Ramos (cell line): Measurements from ENCODE around the gene PAX5.

Experiments
- in situ Hi-C: fragments of 300-500 bp; cut with MboI; formaldehyde crosslinking; loops from one replicate; pipeline ENCODE4 v1.14.3; 2022; ENCODE audit warnings: low sequenced_read_pairs; ENCODE audit not compliant: unreplicated experiment

Gene PAX5

DNA sequence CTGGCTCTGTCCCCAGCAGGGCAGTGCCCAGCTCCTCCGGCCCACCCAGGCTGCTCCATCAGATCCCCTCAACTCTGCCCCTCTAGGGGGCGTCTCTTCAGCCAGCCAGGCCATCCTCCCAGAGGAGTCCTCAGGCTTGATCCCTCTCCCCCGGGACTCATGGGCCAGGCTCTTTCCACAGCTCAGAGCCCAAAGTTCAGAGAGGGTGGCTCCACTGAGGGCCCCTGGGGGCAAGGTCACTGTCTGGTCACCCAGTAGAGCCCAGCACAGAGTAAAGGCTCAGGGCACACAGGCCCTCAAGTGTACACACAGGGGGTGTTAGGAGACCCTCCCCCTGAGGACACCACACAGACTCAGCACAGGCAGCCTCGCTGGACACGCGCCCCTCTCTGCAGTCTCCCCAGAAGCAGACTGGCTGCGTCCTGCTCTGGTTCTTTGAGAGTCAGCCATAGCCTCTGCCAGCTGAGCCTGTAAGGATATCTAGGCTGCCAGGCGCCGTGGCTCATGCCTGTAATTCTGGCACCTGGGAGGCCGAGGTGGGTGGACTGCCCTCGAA, 64.8 kb downstream of the PAX5 start:
- in situ Hi-C loops, result no loop called here

DNA sequence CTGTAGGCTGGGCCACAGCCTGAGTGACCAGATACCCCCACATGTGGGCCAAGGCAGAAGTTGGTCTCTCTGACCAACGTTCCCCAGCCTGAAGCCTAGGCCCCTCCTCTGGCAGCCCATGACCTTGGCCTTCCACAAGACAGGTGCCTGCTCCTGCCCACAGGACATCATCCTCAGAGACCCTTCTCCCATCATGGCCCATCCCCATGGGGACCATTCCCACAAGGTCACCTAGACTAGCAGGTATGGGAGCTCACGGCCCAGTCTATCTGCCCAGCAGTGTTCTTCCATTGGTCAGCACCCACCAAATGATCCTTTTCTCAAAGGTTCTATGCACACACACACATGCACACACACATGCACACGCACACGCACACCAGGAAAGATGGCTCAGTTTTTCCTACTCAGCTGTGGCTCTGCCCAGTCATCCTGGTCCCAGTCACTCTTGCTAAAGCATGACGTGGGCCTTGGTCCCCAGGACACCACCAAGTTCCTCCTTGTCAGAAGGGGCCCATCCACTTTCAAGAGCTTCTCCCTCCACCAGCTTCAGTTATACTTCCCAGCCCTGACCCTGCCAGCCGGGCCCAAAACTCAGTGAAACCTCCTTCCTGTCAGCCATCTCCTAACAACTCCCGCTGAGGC, 65.4 kb downstream of the PAX5 start:
- in situ Hi-C loops, result no loop called here

DNA sequence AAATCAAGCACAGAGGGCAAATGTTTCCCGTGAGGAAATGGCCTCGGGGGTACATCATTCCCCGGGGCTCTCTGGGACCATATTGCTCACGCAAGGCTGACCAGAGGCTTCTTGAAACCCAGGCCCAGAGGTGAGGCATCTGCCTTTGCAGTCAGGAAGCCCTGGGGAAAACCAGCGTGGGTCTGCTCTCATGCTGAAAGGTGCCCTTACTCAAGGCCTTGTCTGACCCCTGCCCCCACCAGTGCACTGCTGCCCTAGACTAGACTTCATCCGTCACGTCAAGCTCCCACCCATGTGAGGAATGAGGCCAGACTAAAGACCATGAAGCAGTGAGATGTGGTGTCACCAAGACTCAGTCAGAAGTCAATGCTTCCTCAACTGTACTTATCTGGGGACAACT, 66.1 kb downstream of the PAX5 start:
- in situ Hi-C loops, result no loop called here

DNA sequence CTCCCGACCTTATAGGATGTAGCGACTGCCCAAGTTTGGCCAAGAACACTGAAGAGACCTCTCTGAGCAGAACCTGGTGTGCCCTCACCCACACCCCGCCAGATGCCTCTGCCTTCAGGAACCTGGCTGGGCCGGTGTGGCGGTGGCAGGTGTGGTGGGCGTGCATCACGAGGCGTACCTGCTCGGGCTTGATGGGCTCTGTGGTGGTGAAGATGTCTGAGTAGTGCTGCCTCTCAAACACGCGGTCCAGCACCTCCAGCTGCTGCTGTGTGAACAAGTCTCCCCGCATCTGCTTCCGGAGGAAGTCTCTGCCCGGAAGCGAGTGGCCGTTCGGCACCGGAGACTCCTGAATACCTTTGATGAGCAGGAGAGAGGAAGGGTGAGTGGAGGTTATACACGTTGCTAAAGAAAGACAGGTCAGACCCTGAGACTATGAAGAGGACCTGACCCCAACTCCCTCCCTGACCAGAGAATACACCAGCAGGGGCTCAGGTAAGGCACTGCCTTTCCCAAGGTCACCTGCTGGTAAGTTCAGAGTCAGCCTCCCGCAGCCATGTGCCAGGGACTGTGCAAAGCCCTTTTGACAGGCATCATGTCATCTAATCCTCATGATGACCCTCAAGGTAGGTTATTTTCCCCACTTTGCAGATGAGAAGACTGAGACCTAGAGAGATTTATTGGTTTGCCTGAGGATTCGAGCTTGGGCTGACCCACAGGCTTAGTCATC, 67.5 kb downstream of the PAX5 start:
- in situ Hi-C loops, result no loop called here

DNA sequence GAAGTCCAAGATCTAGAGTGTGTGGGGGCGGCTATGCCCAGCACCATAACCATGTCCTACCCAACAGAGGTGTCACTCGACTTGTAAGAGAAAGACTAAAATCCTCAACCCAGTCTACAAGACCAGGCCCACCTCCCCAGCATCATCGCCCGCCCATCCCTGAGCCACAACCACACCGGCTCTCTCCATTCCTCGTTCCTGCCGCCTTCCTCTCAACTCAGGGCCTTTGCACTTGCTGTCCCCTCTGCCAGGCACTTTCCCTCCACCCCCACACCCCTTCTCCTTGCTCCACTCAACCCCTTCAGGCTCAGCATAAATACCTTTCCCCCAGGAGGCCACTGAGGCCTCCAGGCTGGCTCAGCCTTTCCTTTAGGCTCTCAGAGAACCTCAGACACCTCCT, 69.3 kb downstream of the PAX5 start:
- in situ Hi-C loops, result no loop called here

DNA sequence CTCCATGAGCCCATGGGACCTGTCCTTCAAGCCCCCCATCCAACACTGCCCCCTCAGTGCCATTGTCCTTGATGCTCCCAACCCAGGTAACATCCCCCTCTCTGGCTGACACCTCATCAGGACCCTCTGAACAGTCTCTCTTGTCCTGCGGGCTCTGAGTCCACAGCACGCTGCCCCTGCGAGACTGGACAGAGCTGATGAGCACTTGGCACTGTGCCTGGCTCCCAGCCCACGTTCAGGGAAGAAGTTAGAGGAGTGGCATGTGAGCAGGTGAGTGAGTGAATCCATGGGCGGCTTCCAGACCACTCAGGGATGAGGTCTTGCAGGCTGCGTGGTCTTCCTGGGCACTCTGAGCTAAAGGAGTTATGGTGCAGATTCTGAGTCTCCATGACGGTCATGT, 70.7 kb downstream of the PAX5 start:
- in situ Hi-C loops, result no loop called here

DNA sequence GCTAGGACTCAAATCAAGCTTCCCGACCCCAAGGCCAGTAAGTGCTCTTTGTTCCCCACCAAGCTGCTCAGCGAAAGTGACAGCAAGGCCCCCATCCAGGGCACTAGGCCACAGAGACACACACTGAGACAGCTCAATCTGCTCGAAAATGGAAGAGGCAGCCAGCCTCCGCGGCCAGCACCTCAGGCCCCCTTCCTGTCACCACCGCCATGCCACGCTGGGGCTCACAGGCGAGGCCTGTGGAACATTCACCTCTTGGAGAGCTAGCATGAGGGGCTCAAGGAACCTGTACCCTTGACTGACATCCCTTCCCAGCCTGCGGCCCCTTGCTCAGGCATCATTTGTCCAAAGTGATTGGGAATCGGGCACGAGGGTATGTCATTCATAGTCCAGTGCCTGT, 71.4 kb downstream of the PAX5 start:
- in situ Hi-C loops, result no loop called here

DNA sequence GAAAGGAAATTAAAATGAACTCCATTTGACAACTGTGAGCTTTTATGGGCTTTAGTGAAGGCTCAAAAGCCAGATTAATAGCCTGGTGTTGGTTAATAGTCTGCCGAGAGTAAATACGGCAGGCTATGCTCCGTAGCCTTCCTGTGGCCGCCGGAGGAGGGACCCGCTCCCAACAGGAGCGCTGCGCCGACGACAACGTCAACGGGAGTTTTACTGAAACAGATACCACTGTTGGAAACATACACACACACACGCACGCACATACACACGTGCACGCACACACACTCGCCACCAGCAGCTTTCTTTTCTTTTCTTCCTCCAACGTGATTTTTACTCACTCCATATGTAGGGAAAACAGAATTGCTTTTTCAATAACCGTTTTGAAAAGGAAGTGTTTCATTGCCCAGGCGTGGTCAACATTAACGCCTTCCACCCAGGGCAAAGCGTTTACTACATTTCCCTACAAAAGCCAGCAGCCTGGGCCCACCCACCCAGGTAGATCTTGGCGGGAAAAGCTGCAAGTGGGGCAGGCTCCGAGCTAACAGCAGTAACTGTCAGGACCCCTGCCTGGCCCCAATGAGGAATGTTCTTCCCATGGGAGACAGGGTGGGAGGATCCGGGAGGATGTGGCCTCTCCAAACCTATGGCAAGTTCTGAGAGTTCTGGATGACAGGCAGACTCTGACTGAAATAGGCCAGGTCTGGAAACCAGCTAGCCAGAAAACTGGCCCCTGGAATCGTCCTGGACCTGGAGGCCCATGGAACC, 72.3 kb downstream of the PAX5 start:
- in situ Hi-C loops, result no loop called here

DNA sequence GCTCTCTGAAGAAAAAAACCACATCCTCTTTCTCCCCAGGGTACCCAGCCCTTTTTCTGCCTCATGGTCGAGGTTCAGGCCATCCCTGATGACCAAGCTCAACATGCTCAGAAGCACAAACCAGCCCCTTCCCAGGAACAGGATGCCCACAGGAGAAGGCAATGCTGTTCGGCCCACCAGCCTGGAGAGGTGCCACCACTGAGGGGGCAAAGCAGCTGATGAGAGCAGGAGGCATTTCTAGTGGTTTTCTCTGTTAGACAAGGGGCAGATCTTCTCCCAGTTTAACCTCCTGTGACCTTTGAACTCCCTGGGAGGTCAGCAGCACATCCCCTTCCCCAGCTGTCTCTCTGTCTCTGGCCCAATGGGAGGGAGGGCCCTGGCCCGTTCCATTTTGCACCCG, 73.0 kb downstream of the PAX5 start:
- in situ Hi-C loops, result no loop called here

DNA sequence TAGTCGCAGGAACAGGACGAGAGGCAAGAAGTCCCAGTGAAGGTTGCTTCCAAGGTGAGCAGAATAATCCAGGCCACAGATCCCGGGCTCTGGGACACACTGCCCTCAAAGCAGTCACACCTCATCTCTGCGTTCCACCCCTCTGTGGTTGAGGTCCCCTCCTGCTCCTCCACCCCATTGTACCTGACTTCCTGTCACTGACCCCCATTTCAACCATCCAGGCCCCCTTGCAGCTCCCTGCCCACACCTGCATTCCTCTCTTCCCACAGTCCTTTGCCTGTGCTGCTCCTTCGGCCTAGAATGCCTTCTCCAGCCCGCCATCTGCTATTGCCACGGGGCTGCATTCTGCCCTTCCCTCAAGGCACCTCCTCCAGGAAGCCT, 73.5 kb downstream of the PAX5 start:
- in situ Hi-C loops, result no loop called here

DNA sequence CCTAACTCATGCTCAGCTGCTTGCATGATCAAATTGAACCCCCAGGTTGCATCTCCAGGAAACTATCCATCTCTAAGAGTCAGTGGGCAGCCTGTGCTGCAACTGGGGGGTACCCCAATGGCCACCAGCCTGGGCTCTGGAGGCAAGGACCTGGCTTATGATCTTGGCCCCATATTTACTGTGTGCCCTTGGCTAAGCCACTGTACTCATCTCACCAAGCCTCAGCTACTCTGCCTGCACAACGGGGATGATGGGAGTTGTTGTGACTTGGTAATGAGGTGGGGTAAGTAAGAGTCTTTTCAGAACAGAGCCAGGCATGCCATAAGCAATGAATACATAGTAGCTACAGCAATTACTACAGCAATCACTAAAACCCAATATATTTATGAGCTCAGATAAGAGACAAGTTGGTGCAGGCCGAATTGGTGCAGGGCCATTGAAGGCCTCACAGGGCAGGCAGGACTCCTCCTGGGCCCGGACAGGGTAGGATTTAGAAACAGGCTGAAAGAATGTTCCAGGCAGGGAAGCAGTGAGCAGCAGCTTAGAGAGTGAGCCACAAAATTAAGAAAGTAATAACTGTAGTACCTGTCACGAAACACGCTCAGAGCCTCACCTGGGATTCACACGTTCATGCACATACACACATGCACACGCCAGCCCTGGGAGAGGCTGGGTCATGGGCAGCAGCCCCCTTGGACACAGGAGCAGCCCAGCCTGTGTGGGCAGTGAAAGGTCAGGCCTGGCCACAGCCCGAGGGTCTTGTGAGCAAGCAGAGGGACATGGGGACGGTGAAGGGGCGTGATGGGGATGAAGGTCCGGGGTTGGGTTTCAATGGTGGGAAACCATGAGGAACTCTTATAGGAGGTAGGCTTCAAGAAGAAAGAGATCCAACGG, 74.1 kb downstream of the PAX5 start:
- in situ Hi-C loops, result no loop called here

DNA sequence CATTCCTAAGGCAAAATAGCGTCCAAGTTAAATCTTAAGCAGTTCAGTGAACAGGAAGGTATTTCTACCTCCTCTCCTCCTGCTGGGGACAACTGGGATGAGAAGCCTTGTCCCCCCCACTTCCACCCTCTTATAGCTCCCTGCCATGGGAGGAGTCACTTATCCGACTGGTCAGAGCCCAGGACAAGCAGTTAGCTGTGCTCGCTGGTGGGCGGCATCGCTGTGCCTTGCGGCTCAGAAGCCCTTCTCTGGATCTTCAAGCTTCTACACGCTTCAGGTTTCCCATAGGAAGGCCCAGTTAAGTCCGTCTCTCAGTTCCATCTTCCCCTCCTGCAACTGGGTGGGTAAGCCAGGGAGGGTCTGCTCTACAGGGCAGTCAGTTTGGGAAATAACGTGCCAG, 77.2 kb downstream of the PAX5 start:
- in situ Hi-C loops, result no loop called here

DNA sequence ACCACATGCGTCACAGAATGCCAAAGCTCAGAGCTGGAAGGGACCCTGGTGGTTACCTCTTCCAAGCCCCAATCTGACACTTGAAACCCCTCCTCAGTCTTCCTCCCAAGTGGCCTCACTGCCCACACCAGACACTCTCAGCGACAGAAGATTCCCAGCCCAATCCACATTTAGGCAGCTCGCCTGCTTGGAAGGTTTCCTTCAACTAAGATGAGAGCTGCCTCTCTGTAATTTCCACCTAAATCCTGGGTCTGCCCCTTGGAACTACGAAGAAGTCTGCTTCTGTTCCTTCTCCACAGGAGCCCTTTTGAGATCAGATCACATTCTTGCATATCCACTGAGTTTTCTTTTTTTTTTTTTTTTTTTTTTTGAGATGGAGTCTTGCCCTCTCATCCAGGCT, 83.7 kb downstream of the PAX5 start:
- in situ Hi-C loops, result no loop called here

DNA sequence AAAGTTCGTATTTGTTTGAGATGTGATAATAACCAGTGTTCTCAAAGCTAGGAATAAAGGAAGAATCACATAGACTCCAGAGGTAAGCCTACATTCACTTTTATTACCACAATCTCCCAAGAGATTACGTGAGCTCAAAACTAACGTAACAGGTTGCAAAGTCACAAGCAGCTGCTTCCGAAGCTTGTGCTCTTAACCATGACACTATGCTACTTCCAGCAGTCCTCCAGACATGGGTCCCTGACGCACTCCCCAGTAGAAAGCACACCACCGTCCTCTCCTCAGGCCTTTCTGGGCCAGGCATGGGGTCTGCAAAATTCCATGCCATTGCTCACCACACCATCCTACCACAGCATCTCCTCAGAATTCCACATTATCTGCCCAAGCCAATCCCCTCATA, 84.6 kb downstream of the PAX5 start:
- in situ Hi-C loops, result no loop called here

DNA sequence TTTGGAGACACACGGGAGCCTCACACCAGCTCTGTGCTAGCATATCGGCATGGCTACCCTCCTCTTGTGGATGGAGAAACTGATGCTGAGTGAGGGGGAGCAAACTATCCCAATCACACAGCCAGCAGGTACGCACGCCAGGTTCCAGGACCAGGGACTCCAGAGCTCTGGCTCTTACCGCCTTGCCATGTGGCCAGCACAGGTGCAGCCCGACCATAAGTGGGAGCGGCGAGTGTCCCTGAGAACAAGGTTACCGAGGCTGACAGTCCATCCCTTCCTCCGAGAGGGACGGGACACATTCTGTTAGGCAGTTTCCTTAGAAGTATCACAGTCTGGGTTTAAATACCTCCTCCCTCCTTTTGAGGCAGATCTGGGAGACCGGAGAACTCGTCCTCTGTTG, 86.0 kb downstream of the PAX5 start:
- in situ Hi-C loops, result no loop called here

DNA sequence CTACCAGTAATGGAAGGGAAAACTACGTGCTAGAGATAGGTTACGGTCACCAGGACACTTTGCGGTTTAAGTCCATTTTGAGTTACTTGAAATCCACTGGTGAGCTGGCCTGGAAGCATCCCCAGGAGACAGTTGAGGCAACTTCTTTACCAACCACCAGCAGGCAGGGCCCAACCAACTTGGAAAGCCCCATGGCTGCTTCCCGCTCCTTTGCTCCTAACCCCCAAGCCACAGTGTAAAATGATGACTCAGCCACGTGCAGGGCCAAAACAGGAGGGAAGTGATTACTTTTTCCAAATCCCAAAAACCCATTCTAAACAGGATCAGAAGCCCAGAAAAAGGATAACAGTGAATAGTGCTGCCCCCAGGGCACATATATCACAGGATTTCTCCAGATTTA, 87.4 kb downstream of the PAX5 start:
- in situ Hi-C loops, result no loop called here

DNA sequence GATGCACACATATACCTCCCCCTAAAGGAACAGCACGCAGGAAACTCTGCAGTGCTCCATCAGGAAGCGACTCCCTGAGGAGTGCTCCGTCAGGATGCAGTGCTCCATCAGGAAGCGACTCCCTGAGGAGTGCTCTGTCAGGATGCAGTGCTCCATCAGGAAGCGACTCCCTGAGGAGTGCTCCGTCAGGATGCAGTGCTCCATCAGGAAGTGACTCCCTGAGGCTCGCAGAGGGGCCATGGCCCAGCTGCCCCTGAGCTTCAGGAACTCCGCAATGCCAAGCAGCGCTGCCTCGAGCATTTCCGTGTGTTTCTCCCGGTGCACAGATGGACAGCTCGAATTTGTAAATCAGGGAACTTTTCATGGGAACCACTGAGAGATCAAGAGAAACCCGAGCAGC, 88.1 kb downstream of the PAX5 start:
- in situ Hi-C loops, result no loop called here

DNA sequence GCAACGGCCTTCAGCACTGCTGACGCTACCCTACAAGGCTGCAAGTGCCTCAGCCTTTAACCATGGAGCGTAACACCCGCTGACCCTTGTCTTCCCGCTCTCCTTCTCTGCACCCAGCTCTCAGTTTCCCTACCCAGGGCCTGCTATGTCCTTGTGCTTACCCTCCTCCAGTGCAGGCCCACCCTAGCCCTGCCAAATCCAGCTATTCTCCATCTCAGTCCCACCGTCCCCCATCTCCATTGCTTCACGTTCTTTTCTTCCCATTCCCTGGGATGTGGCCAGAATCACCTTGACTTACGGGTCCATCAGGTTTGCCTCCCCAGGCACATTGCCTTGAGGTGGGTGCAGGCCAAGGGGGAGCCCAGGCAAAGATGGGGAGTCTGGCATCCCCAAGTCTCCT, 91.2 kb downstream of the PAX5 start:
- in situ Hi-C loops, result no loop called here

DNA sequence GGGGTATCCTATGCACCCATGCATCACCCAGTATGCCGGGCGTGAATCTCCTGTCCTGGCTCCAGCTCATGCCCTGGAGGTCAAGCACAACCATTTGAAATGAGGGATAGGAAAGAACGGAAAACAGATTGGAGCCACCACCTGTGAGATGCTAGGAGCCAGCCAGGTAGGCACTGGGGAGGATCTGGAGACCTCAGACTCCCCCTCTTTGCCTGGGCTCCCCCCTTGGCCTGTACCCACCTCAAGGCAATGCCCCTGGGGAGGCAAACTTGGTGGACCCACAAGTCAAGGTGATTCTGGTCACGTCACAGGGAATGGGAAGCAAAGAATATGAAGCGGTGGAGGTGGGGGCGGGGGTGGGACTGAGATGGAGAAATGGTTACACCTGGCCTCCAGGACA, 92.6 kb downstream of the PAX5 start:
- in situ Hi-C loops, result no loop called here

DNA sequence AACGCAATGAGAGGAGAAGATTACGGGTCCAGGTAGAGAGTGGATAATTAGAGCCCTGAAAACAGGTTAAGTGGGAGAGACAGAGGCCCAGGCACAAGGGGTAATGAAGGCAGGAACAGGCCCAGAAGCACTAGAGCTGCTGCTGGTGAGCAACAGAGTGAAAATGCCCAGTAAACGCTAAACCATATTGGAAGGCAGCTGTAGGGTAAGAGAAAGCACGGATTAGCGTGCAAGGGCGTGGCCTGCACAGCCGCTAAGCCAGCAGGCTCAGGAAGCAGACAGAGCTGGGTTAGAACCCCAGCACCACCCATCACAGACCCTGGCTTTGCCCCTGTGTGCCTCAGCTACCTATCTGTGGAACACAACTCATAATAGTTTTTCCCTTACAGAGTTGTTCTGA, 93.2 kb downstream of the PAX5 start:
- in situ Hi-C loops, result no loop called here
